Measurements from ENCODE around the gene ITGA8. TPM values are rescaled to one million over a fixed set of nuclear protein-coding genes. Genes with fewer than 3 reads are reported as not detected.
A peak's percentile ranks its signal among the peaks of the same experiment; 100 is the strongest.

ITGA8 gene
- total RNA-seq, 2 donors from 2014 or later: not detected

DNA sequence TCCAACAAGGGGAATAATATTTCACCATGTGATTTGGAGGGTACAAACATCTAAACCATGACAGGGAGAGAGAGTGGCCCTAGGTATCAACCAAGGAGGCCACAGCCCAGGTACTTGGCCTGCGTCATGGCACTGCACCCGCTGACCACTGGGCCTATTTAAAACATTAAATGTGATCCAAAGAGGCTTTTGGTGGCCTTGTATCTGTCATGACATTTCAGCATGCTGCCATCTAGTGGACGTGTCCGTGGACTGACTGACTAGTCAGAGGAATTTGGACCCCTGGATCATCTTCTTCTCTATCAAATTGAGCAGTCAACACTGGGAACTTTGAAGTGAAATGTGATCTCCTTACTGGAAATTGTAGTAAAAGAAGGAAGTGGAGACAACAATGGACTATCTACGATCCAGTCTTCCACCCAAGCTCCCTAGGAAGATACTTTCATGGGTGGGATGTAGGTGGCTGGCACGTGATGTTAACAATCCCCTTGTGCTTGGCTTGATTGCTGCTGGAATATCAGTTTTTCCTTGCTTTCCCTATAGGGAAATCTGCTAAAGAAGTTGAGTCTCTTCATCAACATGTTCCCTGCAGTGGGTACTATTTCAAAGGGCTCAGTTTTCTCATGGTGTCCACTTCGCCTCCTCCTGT is 24.6 kb upstream of the ITGA8 start:
- Mint-ChIP-seq H3K27me3 (peaks cover 55% of the 10 kb centered on the region), H3K4me1 (peaks cover 2% of the 10 kb centered on the region), H3K36me3 (ENCODE audit: low read depth) (peaks cover 3% of the 10 kb centered on the region), H3K27ac (no peak overlapping the region), H3K4me3 (no peak overlapping the region)
- no peak for ATAC-seq
- H3K9me3 ChIP-seq (ENCODE audit: control insufficient read depth, low read length, poor library complexity, severe bottlenecking): no peaks in the 10 kb centered on the region
- DNase-seq: no peak

DNA sequence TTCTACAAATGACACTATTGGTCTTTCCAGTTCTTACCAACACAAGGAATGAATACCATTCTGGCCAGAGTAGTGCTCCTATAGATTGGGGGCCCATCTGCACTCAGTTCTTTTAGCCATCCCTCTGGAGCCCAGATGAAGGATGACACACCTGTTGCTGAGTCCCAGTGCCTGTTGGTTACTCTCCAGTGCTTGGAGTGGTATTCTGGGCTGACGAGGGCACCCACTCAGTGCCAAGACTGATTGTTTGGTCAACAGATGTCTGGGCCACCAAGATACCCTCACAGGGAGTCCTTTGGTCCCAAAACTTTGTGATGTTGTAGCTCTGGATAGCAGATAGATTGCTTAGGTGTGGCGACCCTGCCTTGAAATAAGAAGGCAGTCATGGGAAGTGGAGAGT is 23.7 kb upstream of the ITGA8 start:
- peaks cover 3% of the 10 kb centered on the region for H3K36me3 Mint-ChIP-seq (ENCODE audit: low read depth)
- DNase-seq: no peak
- H3K27me3 Mint-ChIP-seq: peaks cover 56% of the 10 kb centered on the region
- H3K27ac Mint-ChIP-seq: no peak overlapping the region
- peaks cover 2% of the 10 kb centered on the region for H3K4me1 Mint-ChIP-seq
- no peaks in the 10 kb centered on the region for H3K9me3 ChIP-seq (ENCODE audit: control insufficient read depth, low read length, poor library complexity, severe bottlenecking)
- no peak overlapping the region for H3K4me3 Mint-ChIP-seq
- ATAC-seq: no peak

DNA sequence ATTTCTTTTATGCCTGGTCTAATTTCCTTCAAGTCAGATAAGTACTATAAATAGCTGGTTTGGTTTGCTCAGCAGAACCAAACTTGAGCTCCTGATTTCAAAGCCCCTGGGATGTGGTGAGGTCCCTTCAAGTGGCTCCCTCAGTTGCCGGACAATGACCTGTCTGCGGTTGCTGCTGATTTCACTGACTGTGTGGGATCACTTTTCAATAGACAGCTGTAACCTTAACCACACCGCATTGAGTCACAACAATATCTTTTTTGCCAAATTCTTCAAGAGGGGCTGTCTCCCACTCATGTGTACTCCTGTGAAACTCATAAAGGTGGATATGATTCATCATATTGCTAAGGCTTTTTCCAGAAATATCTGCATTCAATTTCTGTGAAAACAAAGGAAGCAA is 23.1 kb upstream of the ITGA8 start:
- Mint-ChIP-seq H3K27me3 (peaks cover 53% of the 10 kb centered on the region), H3K27ac (no peak overlapping the region), H3K4me3 (no peak overlapping the region), H3K36me3 (ENCODE audit: low read depth) (peaks cover 3% of the 10 kb centered on the region), H3K4me1 (peaks cover 2% of the 10 kb centered on the region)
- no peaks in the 10 kb centered on the region for H3K9me3 ChIP-seq (ENCODE audit: control insufficient read depth, low read length, poor library complexity, severe bottlenecking)
- ATAC-seq (no peak), DNase-seq (no peak)

DNA sequence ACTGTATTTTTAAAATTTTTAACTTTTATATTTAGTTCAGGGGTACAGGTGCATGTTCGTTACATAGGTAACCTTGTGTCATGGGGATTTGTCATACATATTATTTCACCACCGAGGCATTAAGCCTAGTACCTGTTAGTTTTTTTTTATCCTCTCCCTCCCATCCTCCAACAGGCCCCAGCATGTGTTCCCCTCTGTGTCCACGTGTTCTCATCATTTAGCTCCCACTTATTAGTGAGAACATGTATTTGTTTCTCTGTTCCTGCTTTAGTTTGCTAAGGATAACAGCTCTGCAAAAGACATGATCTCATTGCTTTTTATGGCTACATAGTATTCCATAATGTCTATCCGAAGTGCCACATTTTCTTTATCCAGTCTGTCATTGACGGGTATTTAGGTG is 22.4 kb upstream of the ITGA8 start:
- Mint-ChIP-seq H3K36me3 (ENCODE audit: low read depth) (peaks cover 3% of the 10 kb centered on the region), H3K27me3 (peaks cover 53% of the 10 kb centered on the region), H3K27ac (no peak overlapping the region), H3K4me3 (no peak overlapping the region), H3K4me1 (peaks cover 2% of the 10 kb centered on the region)
- no peaks in the 10 kb centered on the region for H3K9me3 ChIP-seq (ENCODE audit: control insufficient read depth, low read length, poor library complexity, severe bottlenecking)
- DNase-seq: no peak
- no peak for ATAC-seq

DNA sequence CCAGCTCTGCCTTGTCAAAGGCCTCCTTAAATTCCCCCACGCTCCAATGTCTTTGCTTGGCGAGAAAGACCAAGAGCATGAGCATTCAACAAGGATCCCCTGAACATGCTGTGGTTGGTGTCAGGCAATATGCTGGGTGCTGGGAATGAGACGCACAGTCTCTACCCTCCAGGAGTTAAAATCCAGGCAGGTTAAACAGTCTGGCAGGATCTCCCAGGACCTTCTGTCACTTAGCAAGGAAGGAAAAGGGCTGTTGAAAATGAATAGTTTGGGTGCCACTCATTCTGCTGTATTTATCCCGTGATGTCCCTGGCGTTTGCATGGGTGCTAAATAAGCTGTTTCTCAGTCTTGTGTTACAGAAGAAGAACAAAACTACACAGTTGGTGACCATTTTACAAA is 21.9 kb upstream of the ITGA8 start:
- H3K27me3 Mint-ChIP-seq: peaks cover 48% of the 10 kb centered on the region
- H3K9me3 ChIP-seq (ENCODE audit: control insufficient read depth, low read length, poor library complexity, severe bottlenecking): no peaks in the 10 kb centered on the region
- ATAC-seq: no peak
- no peak overlapping the region for H3K27ac Mint-ChIP-seq
- peak overlapping the region; percentile 71 for H3K4me3 Mint-ChIP-seq
- H3K36me3 Mint-ChIP-seq (ENCODE audit: low read depth): peaks cover 3% of the 10 kb centered on the region
- no peak for DNase-seq
- peaks cover 2% of the 10 kb centered on the region for H3K4me1 Mint-ChIP-seq

DNA sequence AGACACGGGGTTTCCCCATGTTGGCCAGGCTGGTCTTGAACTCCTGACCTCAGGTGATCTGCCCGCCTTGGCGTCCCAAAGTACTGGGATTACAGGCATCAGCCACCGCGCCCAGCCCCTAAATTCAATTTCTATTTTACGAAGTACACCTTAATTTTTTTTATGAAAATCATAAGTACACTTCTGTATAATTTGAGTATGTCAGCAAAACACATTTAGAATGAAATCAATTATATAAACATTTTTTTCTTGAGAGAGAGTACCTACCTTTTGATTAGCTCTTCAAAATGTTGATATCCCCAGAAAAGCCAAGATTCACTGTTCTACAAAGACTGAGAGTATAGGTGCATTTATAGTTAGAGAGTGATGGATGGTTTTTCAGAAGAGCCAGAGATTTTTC is 20.5 kb upstream of the ITGA8 start:
- Mint-ChIP-seq H3K4me3 (no peak overlapping the region), H3K4me1 (peaks cover 2% of the 10 kb centered on the region), H3K36me3 (ENCODE audit: low read depth) (peaks cover 5% of the 10 kb centered on the region), H3K27me3 (peaks cover 56% of the 10 kb centered on the region), H3K27ac (no peak overlapping the region)
- ATAC-seq (no peak), DNase-seq (no peak)
- H3K9me3 ChIP-seq (ENCODE audit: control insufficient read depth, low read length, poor library complexity, severe bottlenecking): no peaks in the 10 kb centered on the region

DNA sequence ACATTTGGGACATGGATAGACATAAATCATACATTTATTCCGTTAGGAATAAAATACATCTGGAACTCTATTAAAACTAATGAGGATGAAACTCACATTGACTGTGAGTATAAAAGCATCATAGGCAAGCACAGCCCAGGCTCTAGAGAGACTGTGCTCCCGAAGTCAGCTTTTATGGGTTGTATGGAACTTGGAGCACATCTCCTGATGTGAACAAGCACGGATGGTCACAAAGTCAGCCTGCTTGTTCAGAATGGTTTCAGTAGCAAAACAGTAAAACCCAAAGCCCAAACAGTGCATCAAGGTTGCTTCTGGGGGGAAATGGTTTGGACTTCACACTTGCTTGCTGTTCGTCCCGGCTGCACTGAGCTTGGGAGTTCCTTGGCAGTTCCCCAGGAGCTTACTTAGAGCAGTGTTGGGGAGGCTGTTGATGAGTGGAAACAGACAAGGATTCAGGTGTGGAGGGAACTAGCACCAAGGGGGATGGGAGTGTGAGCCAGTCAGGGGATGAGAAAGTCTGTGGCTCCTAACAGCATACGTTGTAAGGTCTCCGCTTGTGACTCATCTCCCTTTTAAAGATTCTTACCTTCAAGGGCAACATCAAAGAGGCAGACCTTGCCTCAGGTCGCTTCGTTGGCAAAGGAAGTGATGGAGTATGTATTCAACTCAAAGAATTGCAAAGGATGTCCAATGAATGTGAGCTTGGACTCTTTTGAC is 19.7 kb upstream of the ITGA8 start:
- no peak overlapping the region for H3K27ac Mint-ChIP-seq
- DNase-seq: no peak
- no peak for ATAC-seq
- H3K4me1 Mint-ChIP-seq: peaks cover 2% of the 10 kb centered on the region
- H3K9me3 ChIP-seq (ENCODE audit: control insufficient read depth, low read length, poor library complexity, severe bottlenecking): no peaks in the 10 kb centered on the region
- H3K36me3 Mint-ChIP-seq (ENCODE audit: low read depth): peaks cover 5% of the 10 kb centered on the region
- peaks cover 54% of the 10 kb centered on the region for H3K27me3 Mint-ChIP-seq
- H3K4me3 Mint-ChIP-seq: no peak overlapping the region

DNA sequence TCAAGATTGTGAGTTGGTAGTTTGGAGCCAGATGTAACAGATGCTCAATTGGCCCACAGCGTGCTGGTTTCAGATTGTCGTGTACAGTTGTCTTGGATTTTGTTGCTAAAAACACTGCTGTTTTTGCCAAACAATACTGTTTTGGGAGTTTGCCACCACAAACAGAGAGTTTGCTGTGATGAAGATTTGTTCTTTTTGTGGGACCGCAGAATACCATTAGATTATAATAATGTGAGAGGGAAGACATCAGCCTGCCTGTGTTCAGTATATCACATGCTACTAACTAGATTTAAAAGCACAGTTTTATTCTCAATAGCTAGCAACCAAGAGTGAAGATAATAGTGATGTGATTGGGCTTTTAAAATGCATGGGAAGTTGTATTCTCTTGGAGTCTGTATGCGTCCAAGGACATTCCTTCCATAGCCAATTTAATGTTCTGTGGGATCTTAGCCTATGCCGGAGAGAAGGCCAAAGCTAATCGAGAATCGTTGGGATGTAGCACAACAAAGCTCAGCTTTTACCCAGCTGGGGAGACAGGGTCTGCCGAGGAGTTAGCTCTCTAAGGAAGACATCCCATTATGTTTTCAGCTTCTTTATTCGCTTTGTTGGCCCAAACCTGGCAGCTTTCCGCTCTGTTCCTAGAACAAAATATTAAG is 18.7 kb upstream of the ITGA8 start:
- Mint-ChIP-seq H3K27ac (no peak overlapping the region), H3K27me3 (peaks cover 50% of the 10 kb centered on the region), H3K4me3 (no peak overlapping the region), H3K4me1 (peaks cover 2% of the 10 kb centered on the region), H3K36me3 (ENCODE audit: low read depth) (peaks cover 5% of the 10 kb centered on the region)
- no peak for DNase-seq
- no peaks in the 10 kb centered on the region for H3K9me3 ChIP-seq (ENCODE audit: control insufficient read depth, low read length, poor library complexity, severe bottlenecking)
- no peak for ATAC-seq

DNA sequence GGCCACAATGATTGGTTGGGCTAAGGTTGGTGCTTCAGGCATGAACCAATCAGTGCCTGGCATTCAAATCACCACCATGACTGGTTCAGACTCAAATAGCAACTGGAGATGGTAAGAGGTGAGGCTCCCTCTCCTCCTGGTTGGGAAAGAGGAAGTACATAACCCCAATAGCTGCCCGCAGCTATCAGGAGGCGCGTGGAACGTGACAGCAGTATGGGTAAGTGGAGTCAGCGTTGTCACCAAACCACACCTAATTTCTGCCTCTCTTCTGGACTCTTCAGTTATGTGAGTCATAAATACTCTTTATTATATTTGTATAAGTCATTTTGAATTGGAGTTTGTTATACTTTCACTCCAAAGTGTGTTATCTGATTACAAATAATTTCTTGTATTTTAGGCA is 17.9 kb upstream of the ITGA8 start:
- Mint-ChIP-seq H3K4me1 (peaks cover 2% of the 10 kb centered on the region), H3K27ac (no peak overlapping the region), H3K36me3 (ENCODE audit: low read depth) (peaks cover 5% of the 10 kb centered on the region), H3K27me3 (peaks cover 42% of the 10 kb centered on the region), H3K4me3 (no peak overlapping the region)
- DNase-seq (no peak), ATAC-seq (no peak)
- no peaks in the 10 kb centered on the region for H3K9me3 ChIP-seq (ENCODE audit: control insufficient read depth, low read length, poor library complexity, severe bottlenecking)

DNA sequence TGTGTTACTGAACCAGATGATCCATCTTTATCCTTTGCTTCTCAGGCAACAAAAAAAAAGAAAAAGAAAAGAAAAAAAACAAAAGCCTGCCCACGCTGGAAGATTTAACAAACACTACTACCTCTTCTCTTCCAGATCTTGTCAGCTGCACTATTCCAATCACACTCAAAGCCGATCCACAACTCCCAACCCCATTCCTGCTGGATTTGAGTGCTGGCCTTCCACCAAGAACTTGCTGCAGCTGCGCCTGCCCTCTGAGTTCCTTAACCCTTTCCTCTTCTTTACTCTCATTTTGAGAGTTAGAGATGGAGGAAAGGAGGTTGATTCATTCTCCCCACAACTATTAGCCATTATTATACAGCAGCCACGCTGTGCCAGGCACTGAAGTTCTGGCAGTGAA is 16.0 kb upstream of the ITGA8 start:
- peaks cover 6% of the 10 kb centered on the region for H3K36me3 Mint-ChIP-seq (ENCODE audit: low read depth)
- no peak for DNase-seq
- peaks cover 27% of the 10 kb centered on the region for H3K27me3 Mint-ChIP-seq
- H3K4me1 Mint-ChIP-seq: no peaks in the 10 kb centered on the region
- ATAC-seq: no peak
- no peak overlapping the region for H3K27ac Mint-ChIP-seq
- no peak overlapping the region for H3K4me3 Mint-ChIP-seq
- no peaks in the 10 kb centered on the region for H3K9me3 ChIP-seq (ENCODE audit: control insufficient read depth, low read length, poor library complexity, severe bottlenecking)

DNA sequence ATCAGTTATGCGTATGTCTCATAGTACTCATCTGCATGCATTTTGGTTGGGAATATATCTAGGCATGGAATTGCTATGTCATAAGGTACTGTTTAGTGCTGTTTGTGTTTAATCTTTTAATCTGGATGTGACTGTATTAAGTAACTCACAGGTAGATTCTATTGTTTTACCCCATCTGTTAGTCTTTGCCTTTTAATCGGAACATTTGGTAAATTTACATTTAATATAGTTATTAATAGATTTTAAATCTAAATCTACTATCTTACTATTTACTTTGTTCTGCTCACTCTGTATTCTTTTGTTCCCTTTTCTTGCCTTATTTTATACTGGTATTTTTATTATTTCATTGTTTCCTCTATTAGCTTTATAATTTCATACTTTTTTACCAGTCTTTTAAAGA is 10.6 kb upstream of the ITGA8 start:
- Mint-ChIP-seq H3K27ac (no peak overlapping the region), H3K36me3 (ENCODE audit: low read depth) (peaks cover 4% of the 10 kb centered on the region), H3K4me1 (no peaks in the 10 kb centered on the region), H3K4me3 (no peak overlapping the region), H3K27me3 (peaks cover 1% of the 10 kb centered on the region)
- DNase-seq (no peak), ATAC-seq (no peak)
- no peaks in the 10 kb centered on the region for H3K9me3 ChIP-seq (ENCODE audit: control insufficient read depth, low read length, poor library complexity, severe bottlenecking)

DNA sequence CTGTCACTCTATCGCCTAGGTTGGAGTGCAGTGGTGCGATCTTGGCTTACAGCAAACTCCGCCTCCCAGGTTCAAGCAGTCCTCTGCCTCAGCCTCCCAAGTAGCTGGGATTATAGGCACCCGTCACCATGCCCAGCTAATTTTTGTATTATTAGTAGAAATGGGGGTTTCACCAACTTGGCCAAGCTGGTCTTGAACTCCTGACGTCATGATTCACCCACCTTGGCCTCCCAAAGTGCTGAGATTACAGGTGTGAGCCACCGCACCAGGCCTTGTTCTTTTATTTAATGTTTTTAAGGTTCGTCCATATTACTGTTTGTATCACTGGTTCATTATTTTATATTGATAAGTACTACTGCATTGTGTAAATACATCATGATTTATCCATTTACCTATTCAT is 10.2 kb upstream of the ITGA8 start:
- no peaks in the 10 kb centered on the region for H3K9me3 ChIP-seq (ENCODE audit: control insufficient read depth, low read length, poor library complexity, severe bottlenecking)
- Mint-ChIP-seq H3K4me1 (no peaks in the 10 kb centered on the region), H3K27me3 (no peaks in the 10 kb centered on the region), H3K4me3 (no peak overlapping the region), H3K27ac (no peak overlapping the region), H3K36me3 (ENCODE audit: low read depth) (peaks cover 4% of the 10 kb centered on the region)
- DNase-seq: no peak
- no peak for ATAC-seq

DNA sequence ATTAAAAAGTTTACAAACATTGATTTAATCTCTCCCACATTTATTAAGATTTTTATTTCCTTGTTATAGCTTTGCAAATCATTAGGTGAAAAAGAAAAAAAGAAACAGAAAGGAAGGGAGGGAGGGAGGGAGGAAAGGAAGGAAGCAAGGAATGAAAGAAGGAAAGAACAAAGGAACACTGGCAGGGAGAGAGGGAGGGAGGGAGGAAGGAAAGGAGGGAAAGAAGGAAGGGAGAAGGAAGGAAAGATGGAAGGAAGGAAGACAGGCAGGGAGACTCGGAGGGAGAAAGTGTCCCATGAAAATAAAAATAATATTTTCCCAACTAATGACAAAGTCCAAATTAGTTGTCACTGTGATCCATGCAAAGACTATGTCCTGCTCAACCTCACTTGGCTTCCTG is 6.3 kb upstream of the ITGA8 start:
- Mint-ChIP-seq H3K36me3 (ENCODE audit: low read depth) (peaks cover 7% of the 10 kb centered on the region), H3K4me3 (no peak overlapping the region)
- ATAC-seq: no peak

DNA sequence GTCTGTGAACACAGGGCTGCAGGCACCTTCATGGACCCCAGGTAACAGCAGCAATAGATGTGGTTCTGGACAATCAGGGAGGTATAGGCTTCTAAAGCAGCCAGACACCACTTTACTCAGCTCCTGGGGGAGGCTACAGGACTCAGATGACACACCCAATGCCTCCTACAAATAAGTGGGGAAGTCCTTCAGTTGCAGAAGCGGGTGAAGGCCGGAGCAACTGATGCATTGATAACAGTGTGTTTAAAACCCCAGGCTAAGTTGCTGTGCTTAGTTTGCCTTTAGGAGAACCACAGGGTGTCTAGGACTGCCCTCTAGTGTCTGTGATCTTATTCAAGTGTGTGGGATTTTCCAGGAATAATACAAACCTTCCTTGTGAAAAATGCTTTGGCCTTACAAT is 5.9 kb upstream of the ITGA8 start:
- DNase-seq (no peak), ATAC-seq (no peak)
- H3K36me3 Mint-ChIP-seq (ENCODE audit: low read depth): peaks cover 4% of the 10 kb centered on the region
- H3K9me3 ChIP-seq (ENCODE audit: control insufficient read depth, low read length, poor library complexity, severe bottlenecking): no peaks in the 10 kb centered on the region
- H3K27me3 Mint-ChIP-seq: peaks cover 24% of the 10 kb centered on the region
- H3K4me1 Mint-ChIP-seq: no peaks in the 10 kb centered on the region
- no peak overlapping the region for H3K4me3 Mint-ChIP-seq
- no peak overlapping the region for H3K27ac Mint-ChIP-seq

More for the DNA sequence above, 6.3 kb upstream of the ITGA8 start:
- Mint-ChIP-seq H3K27ac (no peak overlapping the region), H3K4me1 (no peaks in the 10 kb centered on the region), H3K27me3 (peaks cover 19% of the 10 kb centered on the region)
- DNase-seq: no peak
- no peaks in the 10 kb centered on the region for H3K9me3 ChIP-seq (ENCODE audit: control insufficient read depth, low read length, poor library complexity, severe bottlenecking)
